Measurements from ENCODE around the gene LMO7. TPM values are rescaled to one million over a fixed set of nuclear protein-coding genes. Genes with fewer than 3 reads are reported as not detected.

The LMO7 gene
- total and polyA plus RNA-seq, 8 donors: 123 to 669 (median 202) TPM

DNA sequence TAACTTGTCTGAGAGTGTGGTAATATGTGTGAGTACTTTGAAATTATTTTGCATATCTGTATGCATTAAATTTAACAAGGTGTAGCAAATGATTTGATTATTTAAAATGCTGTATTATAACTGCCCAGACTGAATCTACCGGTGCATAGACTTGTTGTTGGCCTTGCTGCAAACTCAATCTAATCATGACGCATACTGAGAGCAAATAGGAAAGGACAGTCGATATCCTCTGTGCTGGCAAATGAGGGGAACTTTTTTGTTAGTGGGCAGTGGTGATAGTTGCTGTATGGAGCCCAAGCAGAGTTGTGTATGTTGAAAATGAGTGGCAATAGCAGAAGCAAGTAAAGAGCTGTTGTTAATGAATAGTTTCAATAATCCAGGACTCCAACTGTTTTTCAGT, 127.4 kb downstream of the LMO7 start:
- Histone ChIP-seq H3K36me3 (no peaks in the 10 kb centered on the region), H3K27ac (peak overlapping the region; percentile 73 to 88), H3K9me3 (no peaks in the 10 kb centered on the region), H3K4me1 (peaks cover 0 to 11% of the 10 kb centered on the region in 2 donors), H3K4me3 (peak overlapping the region; percentile 25 to 28), H3K27me3 (no peaks in the 10 kb centered on the region)
- intact Hi-C loops (cut with DNase I): no loop called here
- TF ChIP-seq, protein P1, sequence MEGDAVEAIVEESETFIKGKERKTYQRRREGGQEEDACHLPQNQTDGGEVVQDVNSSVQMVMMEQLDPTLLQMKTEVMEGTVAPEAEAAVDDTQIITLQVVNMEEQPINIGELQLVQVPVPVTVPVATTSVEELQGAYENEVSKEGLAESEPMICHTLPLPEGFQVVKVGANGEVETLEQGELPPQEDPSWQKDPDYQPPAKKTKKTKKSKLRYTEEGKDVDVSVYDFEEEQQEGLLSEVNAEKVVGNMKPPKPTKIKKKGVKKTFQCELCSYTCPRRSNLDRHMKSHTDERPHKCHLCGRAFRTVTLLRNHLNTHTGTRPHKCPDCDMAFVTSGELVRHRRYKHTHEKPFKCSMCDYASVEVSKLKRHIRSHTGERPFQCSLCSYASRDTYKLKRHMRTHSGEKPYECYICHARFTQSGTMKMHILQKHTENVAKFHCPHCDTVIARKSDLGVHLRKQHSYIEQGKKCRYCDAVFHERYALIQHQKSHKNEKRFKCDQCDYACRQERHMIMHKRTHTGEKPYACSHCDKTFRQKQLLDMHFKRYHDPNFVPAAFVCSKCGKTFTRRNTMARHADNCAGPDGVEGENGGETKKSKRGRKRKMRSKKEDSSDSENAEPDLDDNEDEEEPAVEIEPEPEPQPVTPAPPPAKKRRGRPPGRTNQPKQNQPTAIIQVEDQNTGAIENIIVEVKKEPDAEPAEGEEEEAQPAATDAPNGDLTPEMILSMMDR (IDR thresholded peaks at IDR 0.05): no peak
- ATAC-seq (no peak), DNase-seq (no peak)

DNA sequence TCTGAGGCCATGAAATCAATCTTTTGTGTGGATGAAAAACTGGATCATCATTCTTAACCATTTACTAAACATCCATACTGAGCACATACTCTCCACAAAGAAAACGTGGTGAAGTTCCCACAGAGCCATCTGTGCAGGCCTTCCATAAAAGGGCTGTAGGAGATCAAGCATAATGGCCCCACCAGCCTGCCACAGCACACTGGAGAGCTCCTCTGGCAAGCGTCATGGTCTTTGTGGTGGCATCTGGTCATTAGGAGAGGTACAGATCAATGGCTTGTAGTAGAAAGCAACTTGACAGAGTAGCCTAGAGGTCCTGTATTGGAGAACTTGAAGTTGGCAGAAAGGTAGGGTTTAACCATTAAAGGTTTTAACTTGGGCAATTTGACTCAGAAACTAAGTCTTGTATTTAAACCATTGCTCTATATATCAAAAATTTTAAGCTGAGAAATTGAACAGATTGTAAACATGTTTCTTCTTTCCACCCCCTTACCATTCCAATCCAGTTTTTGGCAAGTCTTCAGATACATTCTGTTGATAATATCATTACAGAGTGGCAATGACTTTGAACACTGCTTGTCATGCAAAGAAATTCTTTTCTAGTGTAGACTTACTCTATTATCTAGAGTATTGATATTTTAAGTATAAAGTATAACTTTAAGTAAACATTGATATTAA, 128.3 kb downstream of the LMO7 start:
- ATAC-seq (peak; percentile 6), DNase-seq (no peak)
- intact Hi-C loops (cut with DNase I): no loop called here
- no peaks in the 10 kb centered on the region for H3K36me3 ChIP-seq
- peaks cover 0 to 11% of the 10 kb centered on the region in 2 donors for H3K4me1 ChIP-seq
- H3K27me3 ChIP-seq: no peaks in the 10 kb centered on the region
- peak overlapping the region; percentile 73 to 88 for H3K27ac ChIP-seq
- TF ChIP-seq, protein P1 (IDR thresholded peaks at IDR 0.05): no peak
- H3K9me3 ChIP-seq: no peaks in the 10 kb centered on the region
- H3K4me3 ChIP-seq: peak overlapping the region; percentile 12 to 25

DNA sequence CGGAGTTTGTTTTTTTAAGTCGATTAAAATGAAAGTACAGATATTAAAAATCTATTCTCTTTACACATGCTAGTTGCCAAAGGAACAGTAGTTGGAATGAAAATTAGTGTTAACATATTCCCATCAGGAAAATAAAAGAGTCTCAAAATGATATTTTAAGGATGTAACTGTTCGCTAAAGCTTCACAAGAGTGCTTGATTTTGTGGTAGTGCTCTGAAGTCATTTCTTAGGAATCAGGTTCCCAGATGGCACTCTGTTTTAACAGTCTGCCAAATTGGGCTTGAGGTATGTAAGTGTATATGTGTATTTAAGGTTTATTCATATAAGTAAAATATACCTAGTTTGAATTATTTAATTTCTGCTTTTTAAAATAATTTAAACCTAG, 128.8 kb downstream of the LMO7 start:
- no peak for ATAC-seq

DNA sequence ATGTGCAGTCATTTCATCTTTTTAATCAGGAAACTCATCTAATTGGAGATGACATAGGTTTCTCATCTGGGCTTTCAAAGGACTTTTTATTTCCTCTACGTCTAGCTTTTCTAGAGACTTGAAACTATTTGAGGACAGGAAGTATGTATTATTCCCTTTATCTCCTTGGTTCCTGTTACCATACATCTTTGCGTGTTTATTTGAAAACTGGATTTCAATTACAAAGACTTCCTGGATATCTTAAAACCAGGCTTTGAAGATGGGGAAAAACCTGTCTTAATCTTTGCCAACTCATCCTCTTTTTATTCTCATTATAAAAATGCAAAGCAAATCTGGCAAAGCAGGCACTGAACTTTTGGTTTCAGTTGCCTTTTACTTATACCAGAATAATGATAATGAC, 130.5 kb downstream of the LMO7 start:
- DNase-seq (no peak), ATAC-seq (no peak)
- intact Hi-C loops (cut with DNase I): no loop called here

More for the DNA sequence above, 128.8 kb downstream of the LMO7 start:
- H3K27ac ChIP-seq: peak overlapping the region; percentile 73 to 88
- DNase-seq: no peak
- peaks cover 0 to 11% of the 10 kb centered on the region in 2 donors for H3K4me1 ChIP-seq
- no peaks in the 10 kb centered on the region for H3K27me3 ChIP-seq
- intact Hi-C loops (cut with DNase I): no loop called here
- peak overlapping the region; percentile 12 to 25 for H3K4me3 ChIP-seq
- H3K9me3 ChIP-seq: no peaks in the 10 kb centered on the region
- no peaks in the 10 kb centered on the region for H3K36me3 ChIP-seq
- TF ChIP-seq, protein P1 (IDR thresholded peaks at IDR 0.05): no peak

DNA sequence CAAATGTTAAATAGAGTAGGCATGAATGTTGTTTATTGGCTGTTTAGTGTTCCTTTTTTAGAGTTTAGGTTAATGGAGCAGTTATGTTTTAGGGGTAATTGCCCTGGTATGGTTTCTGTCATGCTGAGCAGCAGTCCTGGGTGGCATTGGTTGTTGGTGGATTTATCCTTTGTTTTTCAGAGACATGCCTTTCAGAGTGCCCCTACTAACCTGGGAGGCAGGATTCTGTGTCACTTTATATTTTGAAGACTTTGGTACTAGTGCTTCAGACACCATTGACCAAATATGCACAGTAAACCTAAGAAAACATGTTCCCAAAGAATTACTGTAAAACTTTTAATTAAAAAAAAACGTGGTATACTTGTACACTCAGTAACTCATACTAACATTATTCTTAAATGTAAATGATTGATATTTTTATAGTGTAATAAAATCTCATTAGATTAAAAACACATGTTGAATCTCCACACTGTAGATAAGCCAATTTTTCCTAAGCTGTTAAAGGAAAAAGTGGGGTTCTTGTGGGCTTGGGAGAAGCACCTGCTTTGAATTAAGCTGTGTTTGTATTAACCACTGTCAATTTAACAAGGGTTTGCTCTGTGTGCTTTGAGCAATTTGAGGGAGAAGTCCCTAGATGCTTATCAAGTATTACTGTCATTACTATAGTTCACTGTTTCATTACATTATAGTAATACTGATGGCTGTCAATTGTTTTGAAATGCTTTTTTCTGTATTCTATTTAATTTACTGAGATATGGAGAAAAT, 133.2 kb downstream of the LMO7 start:
- Histone ChIP-seq H3K27ac (peak overlapping the region; percentile 16 to 34), H3K4me3 (no peak overlapping the region)

More for the DNA sequence above, 130.5 kb downstream of the LMO7 start:
- Histone ChIP-seq H3K36me3 (no peaks in the 10 kb centered on the region), H3K27ac (peak overlapping the region; percentile 50 to 73), H3K4me1 (peaks cover 0 to 5% of the 10 kb centered on the region in 2 donors), H3K27me3 (no peaks in the 10 kb centered on the region), H3K4me3 (no peak overlapping the region), H3K9me3 (no peaks in the 10 kb centered on the region)
- TF ChIP-seq, protein P1 (IDR thresholded peaks at IDR 0.05): no peak

More for the DNA sequence above, 133.2 kb downstream of the LMO7 start:
- intact Hi-C loops (cut with DNase I): no loop called here
- ATAC-seq (no peak), DNase-seq (no peak)
- Histone ChIP-seq H3K36me3 (no peaks in the 10 kb centered on the region), H3K4me1 (no peaks in the 10 kb centered on the region), H3K27me3 (no peaks in the 10 kb centered on the region), H3K9me3 (no peaks in the 10 kb centered on the region)
- TF ChIP-seq, protein P1 (IDR thresholded peaks at IDR 0.05): no peak
